H4 (cell line): ENCODE measurements around the gene LDLRAD3. TPM values are rescaled to one million over a fixed set of nuclear protein-coding genes. Genes with fewer than 3 reads are reported as not detected.

Experiments used
- DNase-seq: peaks from one replicate; pipeline ENCODE4 v3.0.0-alpha.2; 2015; ENCODE audit warnings: low spot score
- total RNA-seq: library from RNA; depleted of rRNA; stranded (reverse); fragments of >200 nt; shearing (Covaris generic); gene quantifications from 2 replicates; pipeline ENCODE4 v1.2.3, GENCODE V29; 2014

LDLRAD3 gene
- total RNA-seq, 1 experiment from 2014 or later, result 8.1 TPM

DNA sequence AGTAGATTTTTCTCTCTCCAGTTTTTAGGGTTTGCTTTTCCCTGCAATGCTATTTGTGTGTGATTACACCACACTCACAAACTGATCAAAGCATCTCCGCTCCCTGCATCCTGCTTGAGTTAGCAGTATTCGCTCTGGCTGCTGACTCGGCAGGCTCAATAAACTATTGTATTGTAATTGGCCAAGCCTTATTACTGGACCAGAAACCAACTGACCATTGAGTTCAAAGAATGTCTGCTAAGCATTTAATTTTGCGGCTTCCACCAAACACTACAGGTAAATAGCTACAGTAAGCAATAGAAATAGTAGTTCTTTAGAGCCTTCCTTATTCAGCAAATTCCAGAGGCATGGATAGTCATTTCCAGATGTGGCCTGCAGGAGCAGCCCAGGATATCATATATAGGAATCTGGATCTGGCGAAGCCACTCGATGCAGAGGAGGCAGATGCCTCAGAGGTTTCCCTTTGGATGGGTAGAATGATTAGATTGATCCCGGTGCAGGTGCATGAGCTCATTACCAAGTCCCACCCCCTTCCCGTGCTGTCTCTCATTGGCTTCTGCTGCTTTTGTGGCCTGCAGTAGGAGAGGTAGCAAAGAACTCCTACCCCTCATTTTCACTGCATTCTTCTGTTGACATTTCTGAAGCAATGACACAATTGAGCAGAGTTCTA lies 268.0 kb downstream of the LDLRAD3 start:
- no peak for DNase-seq

DNA sequence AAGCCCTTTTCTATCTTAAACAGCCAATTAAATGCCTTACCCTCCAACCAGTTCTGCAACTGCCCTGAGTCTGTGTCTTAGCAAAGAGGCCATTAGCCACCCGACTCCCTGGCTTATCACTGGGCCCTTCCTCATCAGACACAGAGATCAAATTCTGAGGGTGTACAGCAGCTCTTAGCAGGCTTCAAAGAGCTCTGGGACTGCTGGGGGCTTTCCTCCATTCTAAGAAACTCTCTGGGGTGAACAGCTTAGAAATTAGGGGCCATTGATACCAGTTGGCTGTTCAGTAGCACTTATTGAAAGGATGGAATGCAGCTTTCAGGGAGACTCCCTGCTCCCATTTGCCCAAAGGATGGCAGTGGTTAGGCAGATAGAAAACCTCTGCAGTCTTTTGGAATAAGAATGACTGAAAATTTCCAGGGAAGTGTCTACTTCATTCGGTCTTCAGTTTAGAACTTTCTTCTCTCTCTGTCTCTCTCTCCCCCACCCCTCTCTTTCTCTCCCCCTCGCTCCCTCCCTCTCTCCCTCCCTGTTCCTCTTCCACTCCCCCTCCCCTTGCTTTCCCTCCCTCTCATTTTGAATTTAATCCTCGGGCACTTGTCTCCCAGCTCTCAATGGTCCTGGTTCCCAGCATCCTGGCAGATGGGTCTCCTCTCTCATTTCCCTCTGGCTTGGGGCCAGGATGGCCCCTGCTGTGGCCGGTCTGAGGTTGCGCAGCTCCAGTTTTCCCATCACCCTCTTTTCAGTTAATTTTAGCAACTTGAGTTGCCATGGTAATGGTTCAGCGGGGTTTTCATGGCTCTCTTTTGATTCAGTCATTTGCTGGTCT lies 268.9 kb downstream of the LDLRAD3 start:
- DNase-seq, result no peak

- DNase-seq, result no peak
Measured at GRCh38 chr11:36213393-36213840, 269.6 kb downstream of the LDLRAD3 start.

GRCh38 chr11:36214480-36214879 lies 270.6 kb downstream of the LDLRAD3 start:
- no peak for DNase-seq

GRCh38 chr11:36214976-36215692 lies 271.3 kb downstream of the LDLRAD3 start:
- no peak for DNase-seq

DNA sequence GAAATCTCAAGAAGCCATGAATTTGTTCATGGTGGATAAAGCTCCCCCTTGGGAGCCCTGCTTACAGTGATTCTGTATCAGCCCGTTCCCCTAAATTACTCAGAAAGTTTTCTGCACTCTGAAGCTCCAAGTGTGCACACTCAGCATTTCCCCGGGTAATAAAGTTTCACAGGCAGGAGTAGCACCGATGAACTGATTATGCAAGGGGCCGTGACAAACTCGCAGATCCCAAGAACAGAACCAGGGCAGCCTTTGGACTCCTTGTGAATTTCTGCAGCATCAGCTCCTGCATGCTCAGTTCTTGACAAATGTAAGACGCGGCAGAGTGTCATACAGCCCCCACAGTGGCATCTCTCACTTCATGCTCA lies 271.8 kb downstream of the LDLRAD3 start:
- no peak for DNase-seq

GRCh38 chr11:36216061-36216615 lies 272.3 kb downstream of the LDLRAD3 start:
- no peak for DNase-seq

- no peak for DNase-seq
Measured at GRCh38 chr11:36218283-36218921, 274.5 kb downstream of the LDLRAD3 start.

- DNase-seq, result no peak
Measured at GRCh38 chr11:36219996-36220395, 276.1 kb downstream of the LDLRAD3 start.

DNA sequence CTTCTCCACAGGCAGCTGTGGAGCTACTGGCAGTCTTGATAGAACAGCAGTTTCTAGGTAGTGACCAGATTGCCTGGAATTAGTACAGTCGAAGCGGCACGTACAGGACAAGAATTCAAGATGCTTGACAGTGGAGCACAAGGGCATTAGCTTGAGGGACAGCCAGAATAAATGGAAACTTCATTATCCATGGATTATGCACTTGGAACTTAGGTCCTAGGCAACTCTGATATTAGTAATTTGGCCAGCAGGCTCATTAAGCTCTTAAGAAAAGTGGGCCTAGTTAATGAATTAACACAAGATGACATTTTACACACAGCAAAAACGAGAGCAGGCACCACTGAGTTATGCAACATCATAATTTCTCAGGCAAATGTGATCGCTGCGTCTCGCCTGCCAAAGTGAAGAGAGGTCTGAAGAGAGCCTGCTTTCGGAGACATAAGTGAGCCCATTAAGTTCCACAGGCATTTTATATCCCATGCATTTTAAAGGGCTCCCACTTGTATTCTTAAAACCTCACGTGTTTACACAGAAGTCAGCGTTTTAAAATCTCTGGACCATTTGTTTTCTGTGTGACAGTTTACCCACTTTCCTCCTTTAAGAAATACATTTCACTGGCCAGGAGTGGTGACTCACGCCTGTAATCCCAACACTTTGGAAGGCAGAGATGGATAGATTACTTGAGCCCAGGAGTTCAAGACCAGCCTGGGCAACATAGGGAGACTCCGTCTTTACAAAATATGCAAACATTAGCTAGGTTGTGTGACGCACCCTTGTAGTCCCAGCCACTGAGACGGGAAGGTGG lies 279.2 kb downstream of the LDLRAD3 start:
- peak; percentile 53 for DNase-seq

DNA sequence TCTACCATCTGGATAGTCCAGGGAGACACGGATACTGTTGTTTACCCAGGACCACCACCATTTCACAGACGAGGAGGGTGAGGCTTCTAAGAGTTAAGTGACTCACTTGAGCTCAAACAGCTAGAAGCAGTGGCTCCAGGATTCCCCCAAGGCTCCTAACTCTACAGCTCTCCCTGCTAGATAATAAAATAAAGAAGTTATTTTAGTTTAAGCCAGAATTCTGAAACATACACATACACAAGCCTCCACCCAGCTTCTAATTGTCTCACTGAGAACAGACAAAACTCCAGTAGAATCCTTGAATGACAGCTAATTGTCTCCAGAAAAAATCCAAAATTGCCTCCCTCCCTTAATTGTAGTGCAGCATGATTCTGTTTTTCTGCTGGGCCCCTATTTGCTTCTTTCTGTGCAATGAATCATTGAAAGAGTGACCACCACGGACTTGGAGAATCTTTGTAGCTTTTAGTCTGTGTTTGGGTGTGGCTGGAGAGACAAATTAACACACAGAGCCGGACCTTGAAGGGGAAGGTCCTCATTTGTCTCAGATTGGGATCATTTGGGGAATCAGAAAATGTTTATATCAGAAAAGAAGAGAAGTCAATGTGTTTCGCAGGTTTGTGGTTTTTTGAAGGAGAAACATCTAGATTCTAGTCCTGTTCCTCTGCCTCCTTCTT lies 280.5 kb downstream of the LDLRAD3 start:
- no peak for DNase-seq

DNA sequence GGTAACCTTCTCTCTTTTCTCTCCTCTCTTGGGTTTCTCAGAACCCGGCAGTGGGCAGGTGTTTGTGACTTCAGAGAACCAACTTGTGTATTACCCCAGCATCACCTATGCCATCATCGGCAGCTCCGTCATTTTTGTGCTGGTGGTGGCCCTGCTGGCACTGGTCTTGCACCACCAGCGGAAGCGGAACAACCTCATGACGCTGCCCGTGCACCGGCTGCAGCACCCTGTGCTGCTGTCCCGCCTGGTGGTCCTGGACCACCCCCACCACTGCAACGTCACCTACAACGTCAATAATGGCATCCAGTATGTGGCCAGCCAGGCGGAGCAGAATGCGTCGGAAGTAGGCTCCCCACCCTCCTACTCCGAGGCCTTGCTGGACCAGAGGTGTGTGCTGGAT lies 283.2 kb downstream of the LDLRAD3 start:
- DNase-seq, result no peak

DNA sequence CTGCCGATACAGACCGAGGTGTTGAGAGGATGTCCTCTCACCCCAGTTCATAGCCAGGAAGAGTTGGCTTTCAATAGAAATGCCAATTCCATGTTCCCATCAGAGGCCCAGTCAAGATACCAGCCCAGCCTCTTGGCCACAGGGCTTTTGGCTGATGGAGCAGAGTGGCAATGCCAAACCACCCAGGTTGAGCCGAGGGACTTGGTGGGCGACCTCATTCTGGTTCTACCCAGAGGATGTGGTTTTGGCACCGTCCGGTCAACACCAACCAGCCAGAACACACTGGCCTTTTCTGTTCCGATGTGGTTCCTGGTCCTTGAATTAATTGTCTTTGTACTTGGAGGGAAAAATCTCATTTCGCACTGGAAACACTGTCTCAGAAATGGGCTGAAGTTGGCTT lies 284.8 kb downstream of the LDLRAD3 start:
- no peak for DNase-seq

DNA sequence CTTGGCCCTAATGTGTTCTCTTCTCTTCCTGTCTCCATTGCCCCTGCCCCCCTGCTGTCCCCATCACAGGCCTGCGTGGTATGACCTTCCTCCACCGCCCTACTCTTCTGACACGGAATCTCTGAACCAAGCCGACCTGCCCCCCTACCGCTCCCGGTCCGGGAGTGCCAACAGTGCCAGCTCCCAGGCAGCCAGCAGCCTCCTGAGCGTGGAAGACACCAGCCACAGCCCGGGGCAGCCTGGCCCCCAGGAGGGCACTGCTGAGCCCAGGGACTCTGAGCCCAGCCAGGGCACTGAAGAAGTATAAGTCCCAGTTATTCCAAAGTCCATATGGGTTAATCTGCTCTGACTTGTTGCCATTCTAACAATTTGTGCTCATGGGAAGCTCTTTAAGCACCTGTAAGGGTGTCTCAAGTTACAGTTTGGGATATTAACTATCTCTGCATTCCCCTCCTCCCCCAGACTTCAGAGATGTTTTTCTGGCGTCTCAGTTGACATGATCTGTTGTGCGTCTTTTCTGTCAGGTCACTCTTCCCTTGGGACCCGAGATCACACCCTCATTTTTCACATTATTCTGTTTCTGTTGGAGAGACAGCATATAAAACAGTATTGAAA lies 285.3 kb downstream of the LDLRAD3 start:
- no peak for DNase-seq

- DNase-seq, result no peak
Measured at GRCh38 chr11:36230779-36231699, 287.2 kb downstream of the LDLRAD3 start.

DNA sequence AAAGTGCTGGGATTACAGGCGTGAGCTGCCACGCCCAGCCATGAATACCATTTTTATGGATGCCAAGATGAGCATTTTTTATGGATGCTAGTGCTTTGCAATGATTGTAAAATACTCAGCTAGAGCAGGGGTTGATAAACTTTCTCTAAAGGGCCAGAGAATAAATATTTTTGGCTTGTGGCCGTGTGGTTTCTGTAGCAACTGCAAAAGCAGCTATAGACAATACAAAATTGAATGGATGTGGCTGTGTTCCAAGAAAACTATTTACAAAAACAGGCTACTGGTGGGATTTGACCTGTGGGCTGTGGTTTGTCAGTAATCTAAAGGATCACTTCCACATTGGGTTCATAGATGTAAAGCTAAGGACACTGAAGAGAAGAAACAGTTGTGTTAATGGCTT lies 289.3 kb downstream of the LDLRAD3 start:
- peak; percentile 43 for DNase-seq

- DNase-seq, result no peak
Measured at GRCh38 chr11:36234825-36235224, 291.0 kb downstream of the LDLRAD3 start.

GRCh38 chr11:36235750-36236149 lies 291.9 kb downstream of the LDLRAD3 start:
- no peak for DNase-seq

DNA sequence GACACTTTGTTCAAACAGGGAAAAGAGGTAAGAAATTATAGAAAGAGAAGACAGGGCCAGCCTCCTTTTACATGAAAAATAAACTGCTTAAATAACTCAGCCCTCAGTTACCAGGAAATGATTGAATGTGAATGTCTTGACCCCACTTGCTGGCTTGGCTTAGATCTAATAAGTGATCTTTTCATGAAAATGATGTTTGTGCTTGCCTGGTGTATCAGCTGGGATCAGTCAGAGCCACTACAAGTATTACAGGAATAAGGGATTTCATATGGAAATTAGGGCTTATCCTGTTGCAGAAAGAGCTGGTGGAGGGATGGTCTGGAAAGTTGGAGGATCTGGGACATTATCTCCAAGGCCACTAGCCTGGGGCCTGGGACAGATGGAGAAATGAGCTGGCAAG lies 293.5 kb downstream of the LDLRAD3 start:
- no peak for DNase-seq
